K562 (cell line): ENCODE results near the gene HOXB6. TPM values are rescaled to one million over a fixed set of nuclear protein-coding genes. Genes with fewer than 3 reads are reported as not detected.

ENCODE experiments used
- CBFB ChIP-seq: sonication (generic); formaldehyde crosslinking; IDR thresholded peaks from 2 replicates; pipeline ENCODE4 v1.4.0; 2020; ENCODE audit warnings: mild to moderate bottlenecking, missing genetic modification reagents
- DPF2 ChIP-seq: fragments of 450-650 bp; IDR thresholded peaks from 2 replicates; pipeline ENCODE4 v1.6.1; 2016
- FOXM1 ChIP-seq, 2 experiments: fragments of 450-650 bp in 1 of 2; sonication (generic) in 1 of 2; formaldehyde crosslinking in 1 of 2; IDR thresholded peaks; 2 replicates each; pipeline versions ENCODE4 v1.6.1 to v1.9.0; 2017 to 2022; ENCODE audit warnings: low read depth in 2 of 2, mild to moderate bottlenecking in 2 of 2, missing genetic modification reagents in 1 of 2, moderate library complexity in 1 of 2
- MAZ ChIP-seq, 2 experiments: fragments of 450-650 bp in 1 of 2; sonication (generic) in 1 of 2; formaldehyde crosslinking; IDR thresholded peaks in 1 of 2; conservative IDR thresholded peaks in 1 of 2; 2 replicates each; pipeline versions ENCODE4 v1.4.0 to v1.5.0; 2020; ENCODE audit warnings: mild to moderate bottlenecking in 1 of 2, missing genetic modification reagents in 1 of 2
- NR2C2 ChIP-seq, 2 experiments: fragments of 200-800 bp in 1 of 2; sonication (Bioruptor generic) in 1 of 2; sonication (generic) in 1 of 2; formaldehyde crosslinking in 1 of 2; IDR thresholded peaks; 2 replicates each; pipeline versions ENCODE4 v1.6.1 to v1.8.0; 2016 to 2022; ENCODE audit warnings: mild to moderate bottlenecking in 1 of 2, missing compliant biosample characterization in 1 of 2, missing genetic modification characterization in 1 of 2, missing genetic modification reagents in 1 of 2
- SMAD4 ChIP-seq: fragments of 250-450 bp; sonication (Bioruptor Pico); conservative IDR thresholded peaks from 2 replicates; pipeline ENCODE4 v1.8.0; 2021; ENCODE audit warnings: inconsistent platforms, mild to moderate bottlenecking, moderate library complexity
- SMARCA5 ChIP-seq: fragments of 450-650 bp; IDR thresholded peaks from 2 replicates; pipeline ENCODE4 v1.6.1; 2016
- TEAD1 ChIP-seq, 2 experiments: fragments of 450-650 bp in 1 of 2; sonication (generic) in 1 of 2; formaldehyde crosslinking; IDR thresholded peaks; 2 replicates each; pipeline versions ENCODE4 v1.4.0 to v1.8.0; 2020 to 2022; ENCODE audit warnings: mild to moderate bottlenecking in 2 of 2, missing genetic modification reagents in 1 of 2
- ZFPM2 ChIP-seq: fragments of 250-450 bp; sonication (Bioruptor Pico); IDR thresholded peaks from 2 replicates; pipeline ENCODE4 v1.5.1; 2022; ENCODE audit warnings: mild to moderate bottlenecking
- ZMIZ1 ChIP-seq, 2 experiments: fragments of 150-350 bp in 1 of 2; IDR thresholded peaks; 2 replicates each; pipeline ENCODE4 v1.6.1; 2012 to 2016; ENCODE audit warnings: low read depth in 2 of 2, low read length in 2 of 2, mild to moderate bottlenecking in 1 of 2, moderate library complexity in 1 of 2
- ZNF212 ChIP-seq: fragments of 450-650 bp; formaldehyde crosslinking; IDR thresholded peaks from 2 replicates; pipeline ENCODE4 v1.4.0; 2020; ENCODE audit warnings: mild to moderate bottlenecking
- ZNF592 ChIP-seq: fragments of 450-650 bp; IDR thresholded peaks from 2 replicates; pipeline ENCODE4 v1.6.1; 2017; ENCODE audit warnings: antibody characterized with exemption, mild to moderate bottlenecking
- polyA plus RNA-seq, 8 experiments: library from polyadenylated mRNA; depleted of rRNA in 4 of 8; stranded (reverse) in 5 of 8; unstranded in 3 of 8; fragments of >200 nt; fragmentation: Nextera tagmentation in 2 of 8; fragmentation: Illumina TruSeq in 1 of 8; extraction: Ambion mirVana in 2 of 8; extraction: Trizol in 1 of 8; gene quantifications; 2 replicates each; pipeline versions ENCODE4 v1.2.1 to v1.2.3, GENCODE V29; 2011 to 2014; ENCODE audit warnings: inconsistent platforms in 1 of 8, missing spikeins in 1 of 8
- total RNA-seq, 7 experiments: library from RNA; depleted of rRNA in 6 of 7; stranded (reverse); fragments of >200 nt in 6 of 7; fragmentation: Illumina TruSeq in 2 of 7; extraction: Trizol in 2 of 7; gene quantifications; 2 replicates each; pipeline versions ENCODE4 v1.2.1 to v1.2.3, GENCODE V29; 2011 to 2021; ENCODE audit warnings: low replicate concordance in 1 of 7
- TF ChIP-seq, protein P1 (sequence below): fragments of 450-650 bp; formaldehyde crosslinking; IDR thresholded peaks from 2 replicates; pipeline ENCODE4 v1.4.0; 2022; ENCODE audit warnings: mild to moderate bottlenecking, moderate library complexity
- TF ChIP-seq, protein P2 (sequence below), 3 experiments: fragments of 200-800 bp in 1 of 3; sonication (Bioruptor generic) in 1 of 3; sonication (generic) in 1 of 3; formaldehyde crosslinking in 1 of 3; IDR thresholded peaks; 2 replicates each; pipeline versions ENCODE4 v1.6.1 to v1.8.0; 2016 to 2022; ENCODE audit warnings: mild to moderate bottlenecking in 2 of 3, missing compliant biosample characterization in 2 of 3, missing genetic modification characterization in 2 of 3, missing genetic modification reagents in 1 of 3

HOXB6 gene
- total and polyA plus RNA-seq, 9 of the 15 experiments (the other 6 are each of a cell fraction or from before 2014, with no cell fraction given), result 1.2 to 14.8 (median 4.9) TPM

- 0 out of 2 replicates have a peak, but pooled peaks have one; percentile 47 for TF ChIP-seq SMARCA5
- no peak for TF ChIP-seq ZFPM2
- peak; percentile 86 for TF ChIP-seq DPF2
- TF ChIP-seq SMAD4 (CRISPR knock-in tag), result peak; percentile 86
- TF ChIP-seq FOXM1 (IDR thresholded peaks at IDR 0.05; ENCODE audit: low read depth), result peak; percentile 52; the same call in 1 of the 2 replicates
- no peak for TF ChIP-seq FOXM1 (CRISPR knock-in tag; IDR thresholded peaks at IDR 0.05; ENCODE audit: low read depth)
- TF ChIP-seq, protein P1, sequence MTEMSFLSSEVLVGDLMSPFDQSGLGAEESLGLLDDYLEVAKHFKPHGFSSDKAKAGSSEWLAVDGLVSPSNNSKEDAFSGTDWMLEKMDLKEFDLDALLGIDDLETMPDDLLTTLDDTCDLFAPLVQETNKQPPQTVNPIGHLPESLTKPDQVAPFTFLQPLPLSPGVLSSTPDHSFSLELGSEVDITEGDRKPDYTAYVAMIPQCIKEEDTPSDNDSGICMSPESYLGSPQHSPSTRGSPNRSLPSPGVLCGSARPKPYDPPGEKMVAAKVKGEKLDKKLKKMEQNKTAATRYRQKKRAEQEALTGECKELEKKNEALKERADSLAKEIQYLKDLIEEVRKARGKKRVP (CRISPR knock-in tag), result peak; percentile 98
- TF ChIP-seq TEAD1 (CRISPR knock-in tag; IDR thresholded peaks at IDR 0.05), result peak; percentile 48 to 63; a peak in 2 of 4 replicates
- TF ChIP-seq, protein P2, sequence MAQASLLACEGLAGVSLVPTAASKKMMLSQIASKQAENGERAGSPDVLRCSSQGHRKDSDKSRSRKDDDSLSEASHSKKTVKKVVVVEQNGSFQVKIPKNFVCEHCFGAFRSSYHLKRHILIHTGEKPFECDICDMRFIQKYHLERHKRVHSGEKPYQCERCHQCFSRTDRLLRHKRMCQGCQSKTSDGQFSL (CRISPR knock-in tag; IDR thresholded peaks at IDR 0.05), result peak; percentile 86
- TF ChIP-seq, protein P2 (tag; IDR thresholded peaks at IDR 0.05), result peak in 1 of 2 experiments; percentile 87; a peak in 2 of 4 replicates
- TF ChIP-seq ZMIZ1 (IDR thresholded peaks at IDR 0.05; ENCODE audit: low read depth in 2 of 2, low read length in 2 of 2), result peak in 1 of 2 experiments; percentile 36; a peak in 1 of 4 replicates
- TF ChIP-seq ZNF592, result no peak
- no peak for TF ChIP-seq ZNF212 (CRISPR knock-in tag)
- TF ChIP-seq NR2C2 (CRISPR knock-in tag; IDR thresholded peaks at IDR 0.05), result 0 out of 2 replicates have a peak, but pooled peaks have one; percentile 35
- TF ChIP-seq NR2C2 (tag; IDR thresholded peaks at IDR 0.05), result peak; percentile 59
- no peak for TF ChIP-seq CBFB (CRISPR knock-in tag)
- TF ChIP-seq MAZ (CRISPR knock-in tag; conservative IDR thresholded peaks at IDR 0.05 in 1 of 2, IDR thresholded peaks at IDR 0.05 in 1 of 2), result peak; percentile 99 to 100
Measured at GRCh38 chr17:48626245-48627117, 21.7 kb upstream of the HOXB6 start, which contains the start of gene HOXB9 (continued).
